Fibroblast of mammary gland (primary cell): Measurements from ENCODE around the gene PIP5KL1.

Source experiments
- DNase-seq: peaks from one replicate; pipeline ENCODE4 v3.0.0-alpha.2; 2010; ENCODE audit warnings: low read depth
- H3K4me3 ChIP-seq: 2 replicates; pipeline ENCODE4 v1.5.1; 2011; ENCODE audit warnings: low read depth, mild to moderate bottlenecking, low read length, moderate library complexity; ENCODE audit not compliant: control insufficient read depth
- TF ChIP-seq, protein P1 (sequence below): conservative IDR thresholded peaks from 2 replicates; pipeline ENCODE4 v1.5.1; 2011; ENCODE audit warnings: low read depth, low read length, inconsistent platforms; ENCODE audit not compliant: control insufficient read depth, insufficient read depth

PIP5KL1 gene

DNA sequence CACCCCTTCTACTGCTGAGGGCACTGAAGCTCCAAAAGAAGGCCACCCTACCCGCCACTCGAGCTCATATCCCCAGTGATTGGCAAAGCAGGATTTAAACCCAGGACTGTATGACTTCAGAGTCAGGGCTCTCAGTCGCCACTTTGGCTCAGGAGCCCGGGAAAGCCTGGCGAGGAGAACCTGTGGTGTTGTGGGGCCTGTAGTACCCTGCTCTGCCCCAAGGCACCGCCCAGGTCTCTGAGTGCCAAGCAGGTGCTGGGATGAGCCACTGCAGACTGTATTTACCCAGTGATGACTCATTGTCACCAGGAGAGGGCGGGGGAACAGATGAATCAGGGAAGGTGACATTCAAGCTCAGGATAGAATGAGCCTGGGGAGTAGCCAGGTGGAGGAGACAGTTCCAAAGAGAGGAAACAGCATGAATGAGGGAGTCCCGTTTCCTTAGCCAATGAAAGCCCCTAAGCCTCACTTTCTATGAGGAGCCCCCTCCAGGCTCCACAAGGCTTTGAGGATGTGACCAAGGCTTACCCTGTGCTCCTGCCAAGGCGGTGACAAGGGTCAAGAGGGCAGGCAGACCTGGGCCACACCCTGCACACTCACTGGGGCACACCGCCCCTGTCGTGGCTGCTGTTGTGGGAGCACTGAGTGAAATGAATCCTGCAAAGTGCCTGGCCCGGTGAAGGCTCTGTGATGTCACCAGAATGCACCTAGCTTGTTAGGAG lies 24.9 kb upstream of the PIP5KL1 start:
- no peak overlapping the region for H3K4me3 ChIP-seq
- TF ChIP-seq, protein P1, sequence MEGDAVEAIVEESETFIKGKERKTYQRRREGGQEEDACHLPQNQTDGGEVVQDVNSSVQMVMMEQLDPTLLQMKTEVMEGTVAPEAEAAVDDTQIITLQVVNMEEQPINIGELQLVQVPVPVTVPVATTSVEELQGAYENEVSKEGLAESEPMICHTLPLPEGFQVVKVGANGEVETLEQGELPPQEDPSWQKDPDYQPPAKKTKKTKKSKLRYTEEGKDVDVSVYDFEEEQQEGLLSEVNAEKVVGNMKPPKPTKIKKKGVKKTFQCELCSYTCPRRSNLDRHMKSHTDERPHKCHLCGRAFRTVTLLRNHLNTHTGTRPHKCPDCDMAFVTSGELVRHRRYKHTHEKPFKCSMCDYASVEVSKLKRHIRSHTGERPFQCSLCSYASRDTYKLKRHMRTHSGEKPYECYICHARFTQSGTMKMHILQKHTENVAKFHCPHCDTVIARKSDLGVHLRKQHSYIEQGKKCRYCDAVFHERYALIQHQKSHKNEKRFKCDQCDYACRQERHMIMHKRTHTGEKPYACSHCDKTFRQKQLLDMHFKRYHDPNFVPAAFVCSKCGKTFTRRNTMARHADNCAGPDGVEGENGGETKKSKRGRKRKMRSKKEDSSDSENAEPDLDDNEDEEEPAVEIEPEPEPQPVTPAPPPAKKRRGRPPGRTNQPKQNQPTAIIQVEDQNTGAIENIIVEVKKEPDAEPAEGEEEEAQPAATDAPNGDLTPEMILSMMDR, result no peak
- DNase-seq, result peak; percentile 57

GRCh38 chr9:127954831-127955293 lies 24.3 kb upstream of the PIP5KL1 start:
- TF ChIP-seq, protein P1, result no peak
- H3K4me3 ChIP-seq, result no peak overlapping the region
- DNase-seq, result no peak

DNA sequence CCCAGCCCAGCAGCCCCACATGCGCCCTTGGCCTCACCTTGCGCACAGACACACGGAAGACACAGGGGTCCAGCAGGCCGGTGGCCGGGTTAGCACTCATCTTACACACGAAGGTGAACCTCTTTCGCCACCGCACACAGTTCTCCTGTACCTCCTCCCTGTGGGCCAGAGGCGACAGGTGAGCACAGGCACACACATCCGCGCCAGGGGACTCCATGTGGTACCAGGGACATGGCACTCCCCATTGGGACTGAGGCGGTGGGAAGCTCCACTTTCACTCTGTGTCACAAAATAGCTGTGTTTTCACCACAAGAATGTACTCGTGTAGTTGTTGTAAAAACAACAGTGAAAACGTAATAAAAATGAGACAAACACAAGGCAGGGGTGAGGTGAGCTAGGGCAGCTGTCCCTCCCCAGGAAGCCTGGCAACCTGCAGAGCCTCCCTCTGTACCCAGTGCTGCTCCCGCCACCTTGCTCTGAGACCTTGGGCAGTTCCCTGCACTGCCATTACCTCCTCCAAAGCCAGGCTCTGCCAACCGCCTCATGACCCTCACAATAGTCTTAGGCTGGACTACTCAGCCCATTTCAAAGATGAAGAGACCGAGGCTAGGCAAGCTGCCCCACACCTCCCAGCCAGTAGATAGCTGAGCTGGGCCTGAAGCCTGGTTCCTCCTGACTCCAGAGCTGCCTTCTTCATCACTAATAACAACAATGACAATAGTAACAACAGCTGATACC lies 23.4 kb upstream of the PIP5KL1 start:
- no peak overlapping the region for H3K4me3 ChIP-seq
- no peak for DNase-seq
- TF ChIP-seq, protein P1, result no peak

- TF ChIP-seq, protein P1, result no peak
These were observed 22.6 kb upstream of the PIP5KL1 start for GRCh38 chr9:127953154-127953553.

GRCh38 chr9:127950513-127951289 lies 20.1 kb upstream of the PIP5KL1 start:
- DNase-seq, result no peak
- TF ChIP-seq, protein P1, result no peak
- H3K4me3 ChIP-seq, result no peak overlapping the region

More at GRCh38 chr9:127953154-127953553, 22.6 kb upstream of the PIP5KL1 start:
- no peak for DNase-seq
- no peak overlapping the region for H3K4me3 ChIP-seq

GRCh38 chr9:127949827-127950512 lies 19.4 kb upstream of the PIP5KL1 start:
- no peak for DNase-seq
- H3K4me3 ChIP-seq, result no peak overlapping the region
- TF ChIP-seq, protein P1, result no peak
